ENCODE data around the gene ADK. TPM values are rescaled to one million over a fixed set of nuclear protein-coding genes. Genes with fewer than 3 reads are reported as not detected.

The ADK gene
- total and polyA plus RNA-seq, 7 experiments from 2014 or later: 20.7 to 43.8 (median 25.3) TPM

GRCh38 chr10:74683621-74684364 lies 532.8 kb downstream of the ADK start:
- Mint-ChIP-seq H3K27me3 (no peaks in the 10 kb centered on the region), H3K4me1 (peaks cover 0 to 18% (median 14%) of the 10 kb centered on the region in 7 donors), H3K9me3 (peaks cover 0 to 2% (median 0%) of the 10 kb centered on the region in 11 donors), H3K36me3 (peaks cover 0 to 42% (median 19%) of the 10 kb centered on the region in 5 donors), H3K27ac (no peak overlapping the region), H3K4me3 (no peak overlapping the region)
- DNase-seq (no peak), ATAC-seq (no peak)
- Histone ChIP-seq H3K27ac (ENCODE audit: low read depth, low read length) (no peak overlapping the region), H3K4me1 (ENCODE audit: control insufficient read depth in 2 of 2, insufficient read depth in 2 of 2, low read length in 2 of 2) (peaks cover 0 to 3% of the 10 kb centered on the region in 2 donors), H3K27me3 (ENCODE audit: control insufficient read depth in 2 of 2, insufficient read depth in 2 of 2, low read length in 2 of 2) (no peaks in the 10 kb centered on the region), H3K36me3 (ENCODE audit: control insufficient read depth in 2 of 3, insufficient read depth in 3 of 3, low read length in 3 of 3) (no peaks in the 10 kb centered on the region), H3K4me3 (ENCODE audit: low read length) (no peak overlapping the region), H3K9me3 (ENCODE audit: control insufficient read depth in 2 of 3, low read length in 3 of 3) (no peaks in the 10 kb centered on the region)
- ChIA-PET CTCF (no interaction called here), POLR2A (interaction anchor here (0.5 kb wide), 1 partner anchor 31 kb away, joined by 3 read pairs; no protein-coding TSS in a partner anchor)
- intact Hi-C loops (cut with micrococcal nuclease): no loop called here

GRCh38 chr10:74684462-74684861 lies 533.4 kb downstream of the ADK start:
- ChIA-PET CTCF (no interaction called here), POLR2A (no interaction called here)
- no peaks in the 10 kb centered on the region for H3K9me3 ChIP-seq (ENCODE audit: control insufficient read depth in 2 of 3, low read length in 3 of 3)
- DNase-seq: no peak
- no peak overlapping the region for H3K27ac ChIP-seq (ENCODE audit: low read depth, low read length)
- Mint-ChIP-seq H3K27me3 (no peaks in the 10 kb centered on the region), H3K4me3 (no peak overlapping the region), H3K27ac (no peak overlapping the region), H3K4me1 (peaks cover 0 to 18% (median 13%) of the 10 kb centered on the region in 7 donors), H3K36me3 (peaks cover 0 to 40% (median 19%) of the 10 kb centered on the region in 5 donors), H3K9me3 (peaks cover 0 to 2% (median 0%) of the 10 kb centered on the region in 11 donors)
- intact Hi-C loops (cut with micrococcal nuclease): no loop called here
- ATAC-seq: no peak
- H3K36me3 ChIP-seq (ENCODE audit: control insufficient read depth in 2 of 3, insufficient read depth in 3 of 3, low read length in 3 of 3): no peaks in the 10 kb centered on the region
- no peaks in the 10 kb centered on the region for H3K27me3 ChIP-seq (ENCODE audit: control insufficient read depth in 2 of 2, insufficient read depth in 2 of 2, low read length in 2 of 2)
- H3K4me3 ChIP-seq (ENCODE audit: low read length): no peak overlapping the region
- H3K4me1 ChIP-seq (ENCODE audit: control insufficient read depth in 2 of 2, insufficient read depth in 2 of 2, low read length in 2 of 2): peaks cover 0 to 3% of the 10 kb centered on the region in 2 donors

- Histone ChIP-seq H3K4me3 (ENCODE audit: low read length) (no peak overlapping the region), H3K27me3 (ENCODE audit: control insufficient read depth in 2 of 2, insufficient read depth in 2 of 2, low read length in 2 of 2) (no peaks in the 10 kb centered on the region), H3K36me3 (ENCODE audit: control insufficient read depth in 2 of 3, insufficient read depth in 3 of 3, low read length in 3 of 3) (no peaks in the 10 kb centered on the region), H3K4me1 (ENCODE audit: control insufficient read depth in 2 of 2, insufficient read depth in 2 of 2, low read length in 2 of 2) (peaks cover 0 to 3% of the 10 kb centered on the region in 2 donors), H3K9me3 (ENCODE audit: control insufficient read depth in 2 of 3, low read length in 3 of 3) (no peaks in the 10 kb centered on the region), H3K27ac (ENCODE audit: low read depth, low read length) (no peak overlapping the region)
- no peak overlapping the region for H3K4me3 Mint-ChIP-seq
- peaks cover 0 to 2% (median 0%) of the 10 kb centered on the region in 11 donors for H3K9me3 Mint-ChIP-seq
- DNase-seq: no peak
- no peaks in the 10 kb centered on the region for H3K27me3 Mint-ChIP-seq
- peaks cover 0 to 18% (median 13%) of the 10 kb centered on the region in 7 donors for H3K4me1 Mint-ChIP-seq
- H3K36me3 Mint-ChIP-seq: peaks cover 0 to 48% (median 22%) of the 10 kb centered on the region in 5 donors
- CTCF ChIA-PET: no interaction called here
- POLR2A ChIA-PET: interaction anchor here (0.6 kb wide), 1 partner anchor 451 kb away, joined by 3 read pairs; no protein-coding TSS in a partner anchor
- intact Hi-C loops (cut with micrococcal nuclease): no loop called here
- no peak overlapping the region for H3K27ac Mint-ChIP-seq
- no peak for ATAC-seq
These were observed 534.5 kb downstream of the ADK start for GRCh38 chr10:74685564-74685963.

DNA sequence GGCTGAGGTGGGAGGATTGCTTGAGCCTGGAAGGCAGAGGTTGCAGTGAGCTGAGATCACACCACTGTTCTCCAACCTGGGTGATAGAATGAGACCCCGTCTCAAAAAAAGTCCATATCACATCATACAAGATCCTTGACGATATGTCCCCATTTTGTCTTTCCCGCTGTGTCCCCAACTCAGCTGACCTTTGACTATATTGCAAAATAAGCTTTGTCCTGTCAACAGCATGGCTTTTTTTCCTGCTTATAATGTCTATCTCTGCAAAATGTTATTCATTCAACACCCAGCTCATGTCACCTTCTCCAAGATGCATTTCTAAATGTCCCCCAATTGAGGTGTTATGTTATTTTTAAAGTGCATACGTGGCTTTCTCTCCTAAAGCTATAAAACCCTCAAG lies 539.4 kb downstream of the ADK start:
- Histone ChIP-seq H3K4me1 (ENCODE audit: control insufficient read depth in 2 of 2, insufficient read depth in 2 of 2, low read length in 2 of 2) (no peaks in the 10 kb centered on the region), H3K27me3 (ENCODE audit: control insufficient read depth in 2 of 2, insufficient read depth in 2 of 2, low read length in 2 of 2) (no peaks in the 10 kb centered on the region), H3K36me3 (ENCODE audit: control insufficient read depth in 2 of 3, insufficient read depth in 3 of 3, low read length in 3 of 3) (no peaks in the 10 kb centered on the region), H3K27ac (ENCODE audit: low read depth, low read length) (no peak overlapping the region), H3K4me3 (ENCODE audit: low read length) (no peak overlapping the region), H3K9me3 (ENCODE audit: control insufficient read depth in 2 of 3, low read length in 3 of 3) (no peaks in the 10 kb centered on the region)
- CTCF ChIA-PET: no interaction called here
- ATAC-seq (no peak), DNase-seq (no peak)
- Mint-ChIP-seq H3K27ac (peak overlapping the region in 1 of 9 donors; percentile 16), H3K36me3 (peaks cover 0 to 38% (median 13%) of the 10 kb centered on the region in 5 donors), H3K27me3 (no peaks in the 10 kb centered on the region), H3K4me1 (no peaks in the 10 kb centered on the region), H3K4me3 (no peak overlapping the region), H3K9me3 (peaks cover 0 to 2% (median 0%) of the 10 kb centered on the region in 11 donors)
- intact Hi-C loops (cut with micrococcal nuclease): no loop called here
- POLR2A ChIA-PET: interaction anchor here (1.0 kb wide), 1 partner anchor 296 kb away, joined by 3 read pairs; no protein-coding TSS in a partner anchor

GRCh38 chr10:74691164-74691563 lies 540.1 kb downstream of the ADK start:
- no peak for DNase-seq
- CTCF ChIA-PET: no interaction called here
- no peak overlapping the region for H3K27ac ChIP-seq (ENCODE audit: low read depth, low read length)
- H3K36me3 Mint-ChIP-seq: peaks cover 0 to 32% (median 7%) of the 10 kb centered on the region in 5 donors
- H3K4me1 Mint-ChIP-seq: no peaks in the 10 kb centered on the region
- H3K9me3 ChIP-seq (ENCODE audit: control insufficient read depth in 2 of 3, low read length in 3 of 3): no peaks in the 10 kb centered on the region
- no peaks in the 10 kb centered on the region for H3K27me3 ChIP-seq (ENCODE audit: control insufficient read depth in 2 of 2, insufficient read depth in 2 of 2, low read length in 2 of 2)
- no peak overlapping the region for H3K4me3 Mint-ChIP-seq
- no peaks in the 10 kb centered on the region for H3K27me3 Mint-ChIP-seq
- no peak for ATAC-seq
- peak overlapping the region in 1 of 9 donors; percentile 11 for H3K27ac Mint-ChIP-seq
- H3K4me1 ChIP-seq (ENCODE audit: control insufficient read depth in 2 of 2, insufficient read depth in 2 of 2, low read length in 2 of 2): no peaks in the 10 kb centered on the region
- POLR2A ChIA-PET: interaction anchor here (0.5 to 1.0 kb wide), 2 partner anchors 229 to 296 kb away, joined by 3 read pairs; no protein-coding TSS in a partner anchor
- H3K9me3 Mint-ChIP-seq: no peaks in the 10 kb centered on the region
- intact Hi-C loops (cut with micrococcal nuclease): no loop called here
- H3K36me3 ChIP-seq (ENCODE audit: control insufficient read depth in 2 of 3, insufficient read depth in 3 of 3, low read length in 3 of 3): no peaks in the 10 kb centered on the region
- no peak overlapping the region for H3K4me3 ChIP-seq (ENCODE audit: low read length)

GRCh38 chr10:74704629-74705357 lies 553.8 kb downstream of the ADK start:
- Mint-ChIP-seq H3K27ac (peak overlapping the region in 1 of 9 donors; percentile 28), H3K4me3 (no peak overlapping the region), H3K9me3 (no peaks in the 10 kb centered on the region), H3K27me3 (no peaks in the 10 kb centered on the region), H3K36me3 (peaks cover 0 to 40% (median 26%) of the 10 kb centered on the region in 5 donors), H3K4me1 (peaks cover 0 to 3% (median 0%) of the 10 kb centered on the region in 7 donors)
- CTCF ChIA-PET: interaction anchor here (0.7 kb wide), 1 partner anchor 76 kb away, joined by 3 read pairs; no protein-coding TSS in a partner anchor
- ATAC-seq (no peak), DNase-seq (no peak)
- no peaks in the 10 kb centered on the region for H3K9me3 ChIP-seq (ENCODE audit: control insufficient read depth in 2 of 3, low read length in 3 of 3)
- intact Hi-C loops (cut with micrococcal nuclease): no loop called here
- H3K27ac ChIP-seq (ENCODE audit: low read depth, low read length): no peak overlapping the region
- no peaks in the 10 kb centered on the region for H3K27me3 ChIP-seq (ENCODE audit: control insufficient read depth in 2 of 2, insufficient read depth in 2 of 2, low read length in 2 of 2)
- POLR2A ChIA-PET: interaction anchor here (0.9 kb wide), 1 partner anchor 138 kb away, joined by 3 read pairs; no protein-coding TSS in a partner anchor
- no peaks in the 10 kb centered on the region for H3K4me1 ChIP-seq (ENCODE audit: control insufficient read depth in 2 of 2, insufficient read depth in 2 of 2, low read length in 2 of 2)
- no peaks in the 10 kb centered on the region for H3K36me3 ChIP-seq (ENCODE audit: control insufficient read depth in 2 of 3, insufficient read depth in 3 of 3, low read length in 3 of 3)
- H3K4me3 ChIP-seq (ENCODE audit: low read length): no peak overlapping the region
